ENCODE measurements around the gene GPR87. TPM values are rescaled to one million over a fixed set of nuclear protein-coding genes. Genes with fewer than 3 reads are reported as not detected.

Gene GPR87
- total RNA-seq, 2 experiments from 2014 or later: not detected

DNA sequence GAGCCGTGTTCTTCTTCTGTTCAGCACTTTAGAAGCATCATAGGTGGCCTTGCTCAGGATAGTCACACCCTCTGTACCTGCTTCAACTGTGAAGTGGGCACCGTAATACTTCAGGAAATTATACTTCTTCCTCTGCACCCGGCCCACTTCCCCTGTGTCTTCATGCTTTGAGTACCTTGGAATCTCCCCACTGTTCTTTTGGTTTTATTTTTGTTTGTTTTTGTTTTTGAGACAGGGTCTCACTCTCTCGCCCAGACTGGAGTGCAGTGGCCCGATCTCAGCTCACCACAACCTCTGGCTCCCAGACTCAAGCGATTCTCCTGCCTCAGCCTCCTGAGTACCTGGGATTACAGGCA is 40.0 kb downstream of the GPR87 start:
- H3K4me1 ChIP-seq (ENCODE audit: insufficient read depth, low read length): peaks cover 22% of the 10 kb centered on the region
- Mint-ChIP-seq H3K36me3 (ENCODE audit: low read depth) (no peaks in the 10 kb centered on the region), H3K4me3 (peak overlapping the region; percentile 8), H3K4me1 (ENCODE audit: low read depth) (peaks cover 39% of the 10 kb centered on the region), H3K27ac (peak overlapping the region; percentile 68), H3K27me3 (no peaks in the 10 kb centered on the region), H3K9me3 (no peaks in the 10 kb centered on the region)
- no peaks in the 10 kb centered on the region for H3K9me3 ChIP-seq (ENCODE audit: control insufficient read depth in 1 of 2, insufficient read depth in 1 of 2, low read length in 2 of 2)
- TF ChIP-seq, protein P1, sequence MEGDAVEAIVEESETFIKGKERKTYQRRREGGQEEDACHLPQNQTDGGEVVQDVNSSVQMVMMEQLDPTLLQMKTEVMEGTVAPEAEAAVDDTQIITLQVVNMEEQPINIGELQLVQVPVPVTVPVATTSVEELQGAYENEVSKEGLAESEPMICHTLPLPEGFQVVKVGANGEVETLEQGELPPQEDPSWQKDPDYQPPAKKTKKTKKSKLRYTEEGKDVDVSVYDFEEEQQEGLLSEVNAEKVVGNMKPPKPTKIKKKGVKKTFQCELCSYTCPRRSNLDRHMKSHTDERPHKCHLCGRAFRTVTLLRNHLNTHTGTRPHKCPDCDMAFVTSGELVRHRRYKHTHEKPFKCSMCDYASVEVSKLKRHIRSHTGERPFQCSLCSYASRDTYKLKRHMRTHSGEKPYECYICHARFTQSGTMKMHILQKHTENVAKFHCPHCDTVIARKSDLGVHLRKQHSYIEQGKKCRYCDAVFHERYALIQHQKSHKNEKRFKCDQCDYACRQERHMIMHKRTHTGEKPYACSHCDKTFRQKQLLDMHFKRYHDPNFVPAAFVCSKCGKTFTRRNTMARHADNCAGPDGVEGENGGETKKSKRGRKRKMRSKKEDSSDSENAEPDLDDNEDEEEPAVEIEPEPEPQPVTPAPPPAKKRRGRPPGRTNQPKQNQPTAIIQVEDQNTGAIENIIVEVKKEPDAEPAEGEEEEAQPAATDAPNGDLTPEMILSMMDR (IDR thresholded peaks at IDR 0.05): no peak
- no peaks in the 10 kb centered on the region for H3K36me3 ChIP-seq (ENCODE audit: insufficient read depth, low read length)
- POLR2A ChIA-PET: no interaction called here
- CTCF ChIA-PET: interaction anchor here (1.0 to 2.5 kb wide), 3 partner anchors 48 to 114 kb away, joined by 3 to 8 read pairs (median 7); no protein-coding TSS in a partner anchor
- no peak overlapping the region for H3K4me3 ChIP-seq (ENCODE audit: low read length)
- DNase-seq: peak in 7 of 14 experiments; percentile 5 to 79 (median 29)
- peak; percentile 84 for ATAC-seq (ENCODE audit: poor library complexity)
- intact Hi-C loops (cut with DNase I, micrococcal nuclease): loop anchor here in 1 of 2 experiments (10.0 kb wide), 1 partner anchor 552 kb away; no protein-coding TSS in a partner anchor
- no peaks in the 10 kb centered on the region for H3K27me3 ChIP-seq (ENCODE audit: control insufficient read depth in 1 of 2, insufficient read depth in 2 of 2, low read length in 2 of 2)
- H3K27ac ChIP-seq (ENCODE audit: low read depth in 1 of 2, low read length in 2 of 2): peak overlapping the region; percentile 21 to 45

DNA sequence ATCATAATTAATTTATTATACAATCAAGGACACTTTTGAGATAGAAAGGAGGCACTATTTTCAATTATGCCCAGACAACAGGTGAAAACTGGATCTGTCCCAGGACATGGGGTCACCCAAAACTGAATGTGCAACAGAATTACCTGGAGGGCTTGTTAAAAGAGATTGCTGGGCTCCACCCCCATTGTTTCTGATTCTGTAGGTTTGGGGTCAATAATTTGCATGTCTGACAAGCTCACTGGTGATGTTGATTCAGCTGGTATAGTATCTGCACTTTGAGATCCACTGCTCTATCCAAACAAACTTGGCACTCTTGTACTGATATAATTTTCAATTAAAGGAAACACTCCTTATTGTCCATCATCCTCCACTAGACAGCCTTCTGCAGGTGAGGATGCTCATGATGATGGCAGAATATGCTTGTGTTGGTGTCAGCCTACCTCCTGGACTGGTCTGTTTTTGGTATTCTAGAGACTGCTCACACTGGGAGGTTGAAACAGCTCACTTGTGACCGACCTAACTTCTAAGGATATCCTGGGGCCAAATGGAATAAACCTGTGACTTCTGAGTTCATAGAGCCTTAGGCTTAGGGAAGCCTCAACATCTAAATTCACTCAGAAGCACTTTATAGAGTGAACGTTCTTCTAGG is 40.5 kb downstream of the GPR87 start:
- H3K36me3 Mint-ChIP-seq (ENCODE audit: low read depth): no peaks in the 10 kb centered on the region
- TF ChIP-seq, protein P1 (IDR thresholded peaks at IDR 0.05): no peak
- Histone ChIP-seq H3K4me1 (ENCODE audit: insufficient read depth, low read length) (peaks cover 22% of the 10 kb centered on the region), H3K27me3 (ENCODE audit: control insufficient read depth in 1 of 2, insufficient read depth in 2 of 2, low read length in 2 of 2) (no peaks in the 10 kb centered on the region), H3K36me3 (ENCODE audit: insufficient read depth, low read length) (no peaks in the 10 kb centered on the region), H3K27ac (ENCODE audit: low read depth in 1 of 2, low read length in 2 of 2) (peak overlapping the region; percentile 21 to 45), H3K9me3 (ENCODE audit: control insufficient read depth in 1 of 2, insufficient read depth in 1 of 2, low read length in 2 of 2) (no peaks in the 10 kb centered on the region), H3K4me3 (ENCODE audit: low read length) (no peak overlapping the region)
- POLR2A ChIA-PET: interaction anchor here (0.6 to 0.9 kb wide), 2 partner anchors 51 to 74 kb away, joined by 3 read pairs; no protein-coding TSS in a partner anchor
- H3K4me3 Mint-ChIP-seq: peak overlapping the region; percentile 8
- H3K27ac Mint-ChIP-seq: peak overlapping the region; percentile 68
- DNase-seq (no peak), ATAC-seq (ENCODE audit: poor library complexity) (peak; percentile 13)
- H3K4me1 Mint-ChIP-seq (ENCODE audit: low read depth): peaks cover 39% of the 10 kb centered on the region
- CTCF ChIA-PET: interaction anchor here (1.0 to 2.5 kb wide), 3 partner anchors 48 to 113 kb away, joined by 3 to 8 read pairs (median 7); no protein-coding TSS in a partner anchor
- H3K9me3 Mint-ChIP-seq: no peaks in the 10 kb centered on the region
- no peaks in the 10 kb centered on the region for H3K27me3 Mint-ChIP-seq
- intact Hi-C loops (cut with DNase I, micrococcal nuclease): loop anchor here in 1 of 2 experiments (10.0 kb wide), 1 partner anchor 551 kb away; no protein-coding TSS in a partner anchor

DNA sequence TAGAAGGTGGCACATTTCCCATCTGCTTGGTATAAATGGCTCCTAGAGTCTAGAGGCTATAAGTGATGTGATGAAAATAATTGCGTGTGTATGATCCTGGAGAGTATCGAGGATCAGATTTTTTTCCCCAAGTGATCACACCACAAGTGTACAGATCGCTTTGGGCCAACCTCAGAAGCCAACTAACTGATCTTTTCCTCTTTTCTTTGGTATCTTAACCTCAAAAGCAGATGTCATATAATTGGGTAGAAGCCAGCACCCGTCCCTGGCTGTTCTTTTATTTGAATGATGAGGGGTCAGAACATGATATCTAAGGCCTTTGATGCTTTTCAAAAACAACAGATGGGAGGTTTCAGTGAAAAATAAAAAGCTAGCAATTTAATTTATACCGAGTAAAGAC is 41.5 kb downstream of the GPR87 start:
- Mint-ChIP-seq H3K4me3 (no peak overlapping the region), H3K27me3 (no peaks in the 10 kb centered on the region), H3K27ac (no peak overlapping the region), H3K9me3 (no peaks in the 10 kb centered on the region), H3K4me1 (ENCODE audit: low read depth) (peaks cover 39% of the 10 kb centered on the region), H3K36me3 (ENCODE audit: low read depth) (no peaks in the 10 kb centered on the region)
- Histone ChIP-seq H3K4me3 (ENCODE audit: low read length) (no peak overlapping the region), H3K27ac (ENCODE audit: low read depth in 1 of 2, low read length in 2 of 2) (no peak overlapping the region), H3K36me3 (ENCODE audit: insufficient read depth, low read length) (no peaks in the 10 kb centered on the region), H3K9me3 (ENCODE audit: control insufficient read depth in 1 of 2, insufficient read depth in 1 of 2, low read length in 2 of 2) (no peaks in the 10 kb centered on the region), H3K27me3 (ENCODE audit: control insufficient read depth in 1 of 2, insufficient read depth in 2 of 2, low read length in 2 of 2) (no peaks in the 10 kb centered on the region), H3K4me1 (ENCODE audit: insufficient read depth, low read length) (peaks cover 22% of the 10 kb centered on the region)
- intact Hi-C loops (cut with DNase I, micrococcal nuclease): loop anchor here in 1 of 2 experiments (10.0 kb wide), 1 partner anchor 550 kb away; no protein-coding TSS in a partner anchor
- TF ChIP-seq, protein P1 (IDR thresholded peaks at IDR 0.05): no peak
- DNase-seq: peak in 1 of 14 experiments; percentile 23
- ChIA-PET POLR2A (interaction anchor here (0.7 to 0.9 kb wide), 2 partner anchors 73 to 105 kb away, joined by 3 read pairs; no protein-coding TSS in a partner anchor), CTCF (interaction anchor here (1.6 to 2.5 kb wide), 2 partner anchors 47 to 107 kb away, joined by 7 to 8 read pairs; no protein-coding TSS in a partner anchor)
- no peak for ATAC-seq (ENCODE audit: poor library complexity)

Data from CD4-positive, alpha-beta T cell (primary cell).